ENCODE results near the gene DTWD2. TPM values are rescaled to one million over a fixed set of nuclear protein-coding genes. Genes with fewer than 3 reads are reported as not detected.
"Not testable (repeated sequence)": the region's sequence is repeated elsewhere in the genome, so short reads cannot be mapped to it uniquely, and the experiment has no call there.

The DTWD2 gene
- total RNA-seq, 1 experiment from 2014 or later, result 5.8 TPM

- DNase-seq, result no peak
- Histone ChIP-seq H3K79me2 (ENCODE audit: low read length) (no peaks in the 10 kb centered on the region), H3K36me3 (ENCODE audit: insufficient read depth, low read length) (no peaks in the 10 kb centered on the region), H3K9me3 (ENCODE audit: low read length) (no peaks in the 10 kb centered on the region), H4K20me1 (ENCODE audit: insufficient read depth, low read depth, low read length) (no peaks in the 10 kb centered on the region), H3K27ac (ENCODE audit: low read length) (no peak overlapping the region), H3K27me3 (ENCODE audit: low read length) (no peaks in the 10 kb centered on the region), H3K4me3 (ENCODE audit: low read length) (no peak overlapping the region), H3K4me2 (ENCODE audit: low read depth, low read length, poor library complexity, severe bottlenecking) (no peak overlapping the region), H2AFZ (ENCODE audit: low read length) (no peak overlapping the region), H3K9me2 (replicated peaks; ENCODE audit: insufficient read depth, low read length) (no peaks in the 10 kb centered on the region), H3K9ac (ENCODE audit: low read length) (no peak overlapping the region), H3K4me1 (ENCODE audit: low read length) (no peaks in the 10 kb centered on the region; the same call in 1 of the 2 replicates)
Measured at GRCh38 chr5:119011186-119011585, 22.8 kb upstream of the DTWD2 start.

GRCh38 chr5:119010206-119010605, 21.9 kb upstream of the DTWD2 start:
- Histone ChIP-seq H3K36me3 (ENCODE audit: insufficient read depth, low read length) (no peaks in the 10 kb centered on the region), H3K4me2 (ENCODE audit: low read depth, low read length, poor library complexity, severe bottlenecking) (no peak overlapping the region), H3K79me2 (ENCODE audit: low read length) (no peaks in the 10 kb centered on the region), H3K4me3 (ENCODE audit: low read length) (no peak overlapping the region), H3K9ac (ENCODE audit: low read length) (no peak overlapping the region), H3K4me1 (ENCODE audit: low read length) (no peaks in the 10 kb centered on the region), H3K27me3 (ENCODE audit: low read length) (no peaks in the 10 kb centered on the region), H3K9me3 (ENCODE audit: low read length) (no peaks in the 10 kb centered on the region), H4K20me1 (ENCODE audit: insufficient read depth, low read depth, low read length) (no peaks in the 10 kb centered on the region), H3K9me2 (replicated peaks; ENCODE audit: insufficient read depth, low read length) (no peaks in the 10 kb centered on the region), H2AFZ (ENCODE audit: low read length) (no peak overlapping the region), H3K27ac (ENCODE audit: low read length) (no peak overlapping the region)
- no peak for DNase-seq

GRCh38 chr5:119009131-119009530, 20.8 kb upstream of the DTWD2 start:
- H3K4me3 ChIP-seq (ENCODE audit: low read length), result no peak overlapping the region
- H3K9ac ChIP-seq (ENCODE audit: low read length), result no peak overlapping the region
- no peak overlapping the region for H3K4me2 ChIP-seq (ENCODE audit: low read depth, low read length, poor library complexity, severe bottlenecking)
- no peaks in the 10 kb centered on the region for H3K9me2 ChIP-seq (replicated peaks; ENCODE audit: insufficient read depth, low read length)
- no peak for DNase-seq
- no peaks in the 10 kb centered on the region for H3K9me3 ChIP-seq (ENCODE audit: low read length)
- no peaks in the 10 kb centered on the region for H3K4me1 ChIP-seq (ENCODE audit: low read length)
- no peaks in the 10 kb centered on the region for H3K27me3 ChIP-seq (ENCODE audit: low read length)
- no peak overlapping the region for H2AFZ ChIP-seq (ENCODE audit: low read length)
- no peaks in the 10 kb centered on the region for H3K79me2 ChIP-seq (ENCODE audit: low read length)
- no peaks in the 10 kb centered on the region for H3K36me3 ChIP-seq (ENCODE audit: insufficient read depth, low read length)
- no peak overlapping the region for H3K27ac ChIP-seq (ENCODE audit: low read length)
- no peaks in the 10 kb centered on the region for H4K20me1 ChIP-seq (ENCODE audit: insufficient read depth, low read depth, low read length)

- no peak overlapping the region for H3K27ac ChIP-seq (ENCODE audit: low read length)
- no peaks in the 10 kb centered on the region for H3K9me3 ChIP-seq (ENCODE audit: low read length)
- H3K4me2 ChIP-seq (ENCODE audit: low read depth, low read length, poor library complexity, severe bottlenecking), result no peak overlapping the region
- H3K9me2 ChIP-seq (replicated peaks; ENCODE audit: insufficient read depth, low read length), result no peaks in the 10 kb centered on the region
- H3K36me3 ChIP-seq (ENCODE audit: insufficient read depth, low read length), result no peaks in the 10 kb centered on the region
- H3K4me1 ChIP-seq (ENCODE audit: low read length), result no peaks in the 10 kb centered on the region
- no peaks in the 10 kb centered on the region for H3K79me2 ChIP-seq (ENCODE audit: low read length)
- H4K20me1 ChIP-seq (ENCODE audit: insufficient read depth, low read depth, low read length), result no peaks in the 10 kb centered on the region
- H3K4me3 ChIP-seq (ENCODE audit: low read length), result no peak overlapping the region
- no peaks in the 10 kb centered on the region for H3K27me3 ChIP-seq (ENCODE audit: low read length)
- no peak overlapping the region for H2AFZ ChIP-seq (ENCODE audit: low read length)
- H3K9ac ChIP-seq (ENCODE audit: low read length), result no peak overlapping the region
- DNase-seq, result peak; percentile 5
Measured at GRCh38 chr5:118999696-119000095, 11.3 kb upstream of the DTWD2 start.

GRCh38 chr5:118998861-118999260, 10.5 kb upstream of the DTWD2 start:
- H2AFZ ChIP-seq (ENCODE audit: low read length); H3K9ac ChIP-seq (ENCODE audit: low read length); H3K9me2 ChIP-seq (replicated peaks; ENCODE audit: insufficient read depth, low read length); H3K36me3 ChIP-seq (ENCODE audit: insufficient read depth, low read length); DNase-seq; H3K4me1 ChIP-seq (ENCODE audit: low read length); H3K4me3 ChIP-seq (ENCODE audit: low read length); H3K4me2 ChIP-seq (ENCODE audit: low read depth, low read length, poor library complexity, severe bottlenecking); H3K27me3 ChIP-seq (ENCODE audit: low read length); H3K9me3 ChIP-seq (ENCODE audit: low read length); H3K79me2 ChIP-seq (ENCODE audit: low read length); H4K20me1 ChIP-seq (ENCODE audit: insufficient read depth, low read depth, low read length); H3K27ac ChIP-seq (ENCODE audit: low read length): not testable (repeated sequence)

GRCh38 chr5:118996098-118996497, 7.8 kb upstream of the DTWD2 start:
- Histone ChIP-seq H2AFZ (ENCODE audit: low read length) (no peak overlapping the region), H3K9ac (ENCODE audit: low read length) (no peak overlapping the region)

GRCh38 chr5:118994595-118994994, 6.2 kb upstream of the DTWD2 start:
- Histone ChIP-seq H2AFZ (ENCODE audit: low read length) (no peak overlapping the region), H4K20me1 (ENCODE audit: insufficient read depth, low read depth, low read length) (no peaks in the 10 kb centered on the region), H3K9ac (ENCODE audit: low read length) (no peak overlapping the region), H3K27me3 (ENCODE audit: low read length) (no peaks in the 10 kb centered on the region), H3K27ac (ENCODE audit: low read length) (no peak overlapping the region), H3K4me2 (ENCODE audit: low read depth, low read length, poor library complexity, severe bottlenecking) (no peak overlapping the region), H3K9me3 (ENCODE audit: low read length) (no peaks in the 10 kb centered on the region), H3K4me1 (ENCODE audit: low read length) (no peaks in the 10 kb centered on the region), H3K4me3 (ENCODE audit: low read length) (no peak overlapping the region), H3K79me2 (ENCODE audit: low read length) (no peaks in the 10 kb centered on the region), H3K36me3 (ENCODE audit: insufficient read depth, low read length) (no peaks in the 10 kb centered on the region), H3K9me2 (replicated peaks; ENCODE audit: insufficient read depth, low read length) (no peaks in the 10 kb centered on the region)
- DNase-seq, result peak; percentile 19

More at GRCh38 chr5:118996098-118996497, 7.8 kb upstream of the DTWD2 start:
- Histone ChIP-seq H3K9me3 (ENCODE audit: low read length) (no peaks in the 10 kb centered on the region), H3K4me2 (ENCODE audit: low read depth, low read length, poor library complexity, severe bottlenecking) (no peak overlapping the region), H3K9me2 (replicated peaks; ENCODE audit: insufficient read depth, low read length) (no peaks in the 10 kb centered on the region), H3K27ac (ENCODE audit: low read length) (no peak overlapping the region), H3K79me2 (ENCODE audit: low read length) (no peaks in the 10 kb centered on the region), H3K4me3 (ENCODE audit: low read length) (no peak overlapping the region), H3K27me3 (ENCODE audit: low read length) (no peaks in the 10 kb centered on the region), H3K36me3 (ENCODE audit: insufficient read depth, low read length) (no peaks in the 10 kb centered on the region), H3K4me1 (ENCODE audit: low read length) (no peaks in the 10 kb centered on the region), H4K20me1 (ENCODE audit: insufficient read depth, low read depth, low read length) (no peaks in the 10 kb centered on the region)
- peak; percentile 35 for DNase-seq

- H3K4me1 ChIP-seq (ENCODE audit: low read length); H3K9me3 ChIP-seq (ENCODE audit: low read length); H3K9me2 ChIP-seq (replicated peaks; ENCODE audit: insufficient read depth, low read length); H3K4me3 ChIP-seq (ENCODE audit: low read length); H4K20me1 ChIP-seq (ENCODE audit: insufficient read depth, low read depth, low read length); H3K36me3 ChIP-seq (ENCODE audit: insufficient read depth, low read length); H3K9ac ChIP-seq (ENCODE audit: low read length); H3K27ac ChIP-seq (ENCODE audit: low read length); H3K27me3 ChIP-seq (ENCODE audit: low read length); DNase-seq; H2AFZ ChIP-seq (ENCODE audit: low read length); H3K4me2 ChIP-seq (ENCODE audit: low read depth, low read length, poor library complexity, severe bottlenecking); H3K79me2 ChIP-seq (ENCODE audit: low read length): not testable (repeated sequence)
Measured at GRCh38 chr5:118993118-118993517, 4.8 kb upstream of the DTWD2 start.

- H3K4me2 ChIP-seq (ENCODE audit: low read depth, low read length, poor library complexity, severe bottlenecking); H3K9ac ChIP-seq (ENCODE audit: low read length); H3K9me3 ChIP-seq (ENCODE audit: low read length); H3K27me3 ChIP-seq (ENCODE audit: low read length); H3K79me2 ChIP-seq (ENCODE audit: low read length); H3K9me2 ChIP-seq (replicated peaks; ENCODE audit: insufficient read depth, low read length); H3K36me3 ChIP-seq (ENCODE audit: insufficient read depth, low read length); H3K4me3 ChIP-seq (ENCODE audit: low read length); H3K27ac ChIP-seq (ENCODE audit: low read length); H4K20me1 ChIP-seq (ENCODE audit: insufficient read depth, low read depth, low read length); DNase-seq; H2AFZ ChIP-seq (ENCODE audit: low read length): not testable (repeated sequence)
- peaks cover 17% of the 10 kb centered on the region for H3K4me1 ChIP-seq (ENCODE audit: low read length)
Measured at GRCh38 chr5:118992055-118992454, 3.7 kb upstream of the DTWD2 start.

Measured in Karpas-422 (cell line).